Heart left ventricle (tissue), 16 donors: ENCODE data around the gene PLEKHO2. TPM values are rescaled to one million over a fixed set of nuclear protein-coding genes. Genes with fewer than 3 reads are reported as not detected.

ENCODE experiments used
- ATAC-seq, 4 donors: fragments of 200-7000 bp; cut with Tn5 transposase; one replicate each; pipeline ENCODE4 v1.9.1; 2020 to 2022; ENCODE audit warnings: moderate library complexity in 4 of 4, mild to moderate bottlenecking in 3 of 4, moderate number of reproducible peaks in 1 of 4
- DNase-seq, 5 donors: peaks; one replicate each; pipeline ENCODE4 v3.0.0-alpha.2; 2020
- H3K27ac ChIP-seq, 12 donors: fragments of 200-600 bp; sonication (generic) in 4 of 12; one replicate each; pipeline versions ENCODE4 v1.5.0 to v1.8.0; 2016 to 2022; ENCODE audit warnings: mild to moderate bottlenecking in 2 of 12
- H3K27me3 ChIP-seq, 9 donors: fragments of 200-600 bp; sonication (generic) in 2 of 9; one replicate each; pipeline versions ENCODE4 v1.5.1 to v1.8.0; 2016 to 2022; ENCODE audit warnings: mild to moderate bottlenecking in 3 of 9
- H3K36me3 ChIP-seq, 9 donors: fragments of 200-600 bp; sonication (generic) in 2 of 9; one replicate each; pipeline versions ENCODE4 v1.5.0 to v1.8.0; 2018 to 2022; ENCODE audit warnings: mild to moderate bottlenecking in 2 of 9
- H3K4me1 ChIP-seq, 12 donors: fragments of 200-600 bp; sonication (generic) in 4 of 12; one replicate each; pipeline versions ENCODE4 v1.5.0 to v1.8.0; 2016 to 2022; ENCODE audit warnings: mild to moderate bottlenecking in 3 of 12
- H3K4me3 ChIP-seq, 12 donors: fragments of 200-600 bp; sonication (generic) in 4 of 12; one replicate each; pipeline versions ENCODE4 v1.5.0 to v1.8.0; 2017 to 2022; ENCODE audit warnings: mild to moderate bottlenecking in 9 of 12, moderate library complexity in 4 of 12
- H3K9me3 ChIP-seq, 12 donors: fragments of 200-600 bp; sonication (generic) in 4 of 12; one replicate each; pipeline versions ENCODE4 v1.5.0 to v1.8.0; 2016 to 2022; ENCODE audit warnings: mild to moderate bottlenecking in 1 of 12
- POLR2A ChIP-seq, 2 donors: fragments of 450-650 bp; IDR thresholded peaks; one replicate each; pipeline ENCODE4 v1.6.1; 2017; ENCODE audit warnings: antibody characterized with exemption in 2 of 2, mild to moderate bottlenecking in 2 of 2, moderate library complexity in 2 of 2
- WGBS, 4 donors: extraction: QIAGEN DNeasy Blood & Tissue Kit in 2 of 4; methylation state at CpG; one replicate each; pipeline versions ENCODE4 v1.1.5 to v1.1.7; 2013 to 2018; 5-methylcytosine and 5-hydroxymethylcytosine counted together
- intact Hi-C, 10 donors: fragments of 100-400 bp; cut with DNase I; formaldehyde crosslinking; loops; one replicate each; pipeline versions ENCODE4 v1.11.1 to v1.14.2; 2022
- polyA plus RNA-seq, 2 donors: library from polyadenylated mRNA; stranded (reverse); fragments of 200-250 nt; gene quantifications; one replicate each; pipeline ENCODE4 v1.2.3, GENCODE V29; 2013
- total RNA-seq, 9 donors: library from RNA; depleted of rRNA in 2 of 9; stranded (reverse); fragments of >200 nt in 2 of 9; fragmentation: NEBNext Ultra II Directional in 3 of 9; extraction: Animal tissue kit (Norgen Biotek cat#: 25700) in 3 of 9; gene quantifications; one replicate each; pipeline versions ENCODE4 v1.1.0 to v1.2.4, GENCODE V29; 2016 to 2023
- TF ChIP-seq, protein P1 (sequence below), 12 donors: fragments of 200-600 bp; sonication (generic) in 4 of 12; IDR thresholded peaks; one replicate each; pipeline versions ENCODE4 v1.5.0 to v1.8.0; 2018 to 2022; ENCODE audit warnings: antibody characterized with exemption in 12 of 12, mild to moderate bottlenecking in 5 of 12
- donor health status: ischemic (EF 13 %, LVEDD 7.1; RV severe dilation, severe dysfunction).
- donor health status: healthy with polysubstance abuse.
- donor health status: DM: no; HTN: yes; CAD: no.
- donor health status: DM: no; HTN: no; CAD: no.
- donor health status: ischemic (EF 25% LVEDD 6.9; RV normal size, moderate dysfunction).
- donor health status: ischemic (EF 25% LVEDD 5.7; RV mildly dilated, moderate dysfunction).
- donor health status: healthy.
- donor health status: DM: yes; HTN: yes; CAD: no.
- donor health status: ischemic (EF 35%, LVEDD 5.7; RV mildly dilated, moderate dysfunction).
- donor health status: nonischemic (EF 11% LVEDD 7.7; RV severe dilation, severe dysfunction).
- donor health status: DM: yes; HTN: yes; CAD: no.
- donor health status: PGD.
- donor health status: ischemic (EF 29% LVEDD 5.4; RV normal size, mild dysfunction).
- donor health status: nonischemic (EF 23%, LVEDD 6.1; RV moderate dilation, normal function).

PLEKHO2 gene
- total and polyA plus RNA-seq, 11 donors: 5.3 to 50.8 (median 9.2) TPM

GRCh38 chr15:64816452-64816851 lies 25.3 kb upstream of the PLEKHO2 start:
- DNase-seq (no peak), ATAC-seq (no peak)
- no peak for TF ChIP-seq POLR2A (IDR thresholded peaks at IDR 0.05)
- TF ChIP-seq, protein P1, sequence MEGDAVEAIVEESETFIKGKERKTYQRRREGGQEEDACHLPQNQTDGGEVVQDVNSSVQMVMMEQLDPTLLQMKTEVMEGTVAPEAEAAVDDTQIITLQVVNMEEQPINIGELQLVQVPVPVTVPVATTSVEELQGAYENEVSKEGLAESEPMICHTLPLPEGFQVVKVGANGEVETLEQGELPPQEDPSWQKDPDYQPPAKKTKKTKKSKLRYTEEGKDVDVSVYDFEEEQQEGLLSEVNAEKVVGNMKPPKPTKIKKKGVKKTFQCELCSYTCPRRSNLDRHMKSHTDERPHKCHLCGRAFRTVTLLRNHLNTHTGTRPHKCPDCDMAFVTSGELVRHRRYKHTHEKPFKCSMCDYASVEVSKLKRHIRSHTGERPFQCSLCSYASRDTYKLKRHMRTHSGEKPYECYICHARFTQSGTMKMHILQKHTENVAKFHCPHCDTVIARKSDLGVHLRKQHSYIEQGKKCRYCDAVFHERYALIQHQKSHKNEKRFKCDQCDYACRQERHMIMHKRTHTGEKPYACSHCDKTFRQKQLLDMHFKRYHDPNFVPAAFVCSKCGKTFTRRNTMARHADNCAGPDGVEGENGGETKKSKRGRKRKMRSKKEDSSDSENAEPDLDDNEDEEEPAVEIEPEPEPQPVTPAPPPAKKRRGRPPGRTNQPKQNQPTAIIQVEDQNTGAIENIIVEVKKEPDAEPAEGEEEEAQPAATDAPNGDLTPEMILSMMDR (IDR thresholded peaks at IDR 0.05): no peak
- Histone ChIP-seq H3K27me3 (no peaks in the 10 kb centered on the region), H3K4me3 (no peak overlapping the region), H3K4me1 (peaks cover 0 to 7% (median 0%) of the 10 kb centered on the region in 12 donors), H3K36me3 (no peaks in the 10 kb centered on the region), H3K9me3 (no peaks in the 10 kb centered on the region), H3K27ac (no peak overlapping the region)
- WGBS, 4 donors: 87 to 98% (median 96%) methylated on average over 10 to 13 of the region's 13 CpGs
- intact Hi-C loops: loop anchor here in 2 of 10 donors (10.0 kb wide), 2 partner anchors 88 to 132 kb away; no protein-coding TSS in a partner anchor

GRCh38 chr15:64824929-64825430 lies 16.7 kb upstream of the PLEKHO2 start:
- H3K27me3 ChIP-seq: peaks cover 0 to 10% (median 0%) of the 10 kb centered on the region in 9 donors
- intact Hi-C loops: loop anchor here in 1 of 10 donors (5.0 kb wide), 1 partner anchor 82 kb away; no protein-coding TSS in a partner anchor
- no peaks in the 10 kb centered on the region for H3K36me3 ChIP-seq
- DNase-seq (no peak), ATAC-seq (peak in 1 of 4 donors; percentile 3)
- WGBS, 4 donors: 1 to 3% (median 2%) methylated on average over 14 to 17 of the region's 17 CpGs
- H3K4me1 ChIP-seq: peaks cover 3 to 31% (median 22%) of the 10 kb centered on the region in 12 donors
- TF ChIP-seq, protein P1 (IDR thresholded peaks at IDR 0.05): no peak
- no peak for TF ChIP-seq POLR2A (IDR thresholded peaks at IDR 0.05)
- H3K9me3 ChIP-seq: no peaks in the 10 kb centered on the region
- peak overlapping the region; percentile 6 to 65 (median 51) for H3K4me3 ChIP-seq
- peak overlapping the region in 3 of 12 donors; percentile 74 to 80 (median 76) for H3K27ac ChIP-seq

GRCh38 chr15:64825431-64826294 lies 16.1 kb upstream of the PLEKHO2 start, which contains the start of gene PIF1:
Gene PIF1, minus strand, starts transcription at chr15:64825647. Its CDS starts 1,312 bp downstream, at chr15:64824335.
- Histone ChIP-seq H3K4me1 (peaks cover 3 to 31% (median 22%) of the 10 kb centered on the region in 12 donors), H3K27ac (peak within 1 kb of the TSS in 11 of 12 donors; percentile 56 to 80 (median 71)), H3K36me3 (no peaks in the 10 kb centered on the region), H3K9me3 (no peaks in the 10 kb centered on the region), H3K27me3 (peaks cover 0 to 10% (median 0%) of the 10 kb centered on the region in 9 donors), H3K4me3 (peak within 1 kb of the TSS; percentile 6 to 65 (median 52))
- TF ChIP-seq, protein P1 (IDR thresholded peaks at IDR 0.05): no peak
- TF ChIP-seq POLR2A (IDR thresholded peaks at IDR 0.05): peak; percentile 72 to 92
- ATAC-seq (peak; percentile 97 to 99 (median 98)), DNase-seq (peak; percentile 83 to 93 (median 92))
- WGBS, 4 donors: 3 to 6% (median 5%) methylated on average over 22 to 35 of the region's 35 CpGs
- intact Hi-C loops: loop anchor here in 1 of 10 donors (5.0 kb wide), 1 partner anchor 82 kb away; no protein-coding TSS in a partner anchor

DNA sequence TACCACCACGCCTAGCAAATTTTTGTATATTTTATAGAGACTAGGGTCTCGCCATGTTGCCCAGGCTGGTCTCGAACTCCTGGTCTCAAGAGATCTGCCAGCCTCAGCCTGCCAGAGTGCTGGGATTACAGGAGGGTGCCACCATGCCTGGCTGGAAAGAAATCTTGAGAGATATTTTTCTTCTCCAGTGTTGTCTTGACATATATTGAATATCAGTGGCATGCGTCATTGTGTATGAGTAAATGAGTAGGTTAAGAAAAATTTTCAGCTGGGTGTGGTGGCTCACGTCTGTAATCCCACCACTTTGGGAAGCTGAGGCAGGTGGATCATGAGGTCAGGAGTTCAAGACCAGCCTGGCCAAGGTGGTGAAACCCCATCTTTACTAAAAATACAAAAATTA lies 12.7 kb upstream of the PLEKHO2 start:
- Histone ChIP-seq H3K9me3 (no peaks in the 10 kb centered on the region), H3K4me3 (no peak overlapping the region), H3K27ac (no peak overlapping the region), H3K27me3 (peaks cover 0 to 5% (median 0%) of the 10 kb centered on the region in 9 donors), H3K36me3 (no peaks in the 10 kb centered on the region), H3K4me1 (peaks cover 0 to 22% (median 18%) of the 10 kb centered on the region in 12 donors)
- TF ChIP-seq, protein P1 (IDR thresholded peaks at IDR 0.05): no peak
- TF ChIP-seq POLR2A (IDR thresholded peaks at IDR 0.05): no peak
- ATAC-seq (no peak), DNase-seq (no peak)
- WGBS, 4 donors: 89 to 96% (median 94%) methylated on average over 5 of the region's 5 CpGs
- intact Hi-C loops: loop anchor here in 1 of 10 donors (5.0 kb wide), 1 partner anchor 78 kb away; no protein-coding TSS in a partner anchor
